CD4-positive, alpha-beta T cell treated with Interferon gamma for 1 hour (primary cell): ENCODE data around the gene SALL2.

Experiments
- DNase-seq: peaks from one replicate; pipeline ENCODE4 v3.0.0-alpha.2; 2020

SALL2 gene

GRCh38 chr14:21476523-21476924 is 49.6 kb downstream of the SALL2 start:
- no peak for DNase-seq

- DNase-seq: no peak
These were observed 50.2 kb downstream of the SALL2 start for GRCh38 chr14:21475767-21476522.
